SK-N-SH treated with all-trans-retinoic acid at 6 μM for 48 hours (cell line): ENCODE measurements around the gene ACBD5.

Source experiments
- ARNTL ChIP-seq: fragments of 450-650 bp; formaldehyde crosslinking; IDR thresholded peaks from 2 replicates; pipeline ENCODE4 v1.5.0; 2020; ENCODE audit warnings: low read depth, mild to moderate bottlenecking, moderate library complexity, borderline replicate concordance
- ESRRG ChIP-seq: fragments of 250-450 bp; sonication (Bioruptor Pico); IDR thresholded peaks from 2 replicates; pipeline ENCODE4 v1.6.1; 2021; ENCODE audit warnings: mild to moderate bottlenecking
- ZC3H10 ChIP-seq: fragments of 250-450 bp; sonication (Bioruptor Pico); IDR thresholded peaks from 2 replicates; pipeline ENCODE4 v1.5.1; 2021; ENCODE audit warnings: mild to moderate bottlenecking, moderate library complexity
- ZFP3 ChIP-seq: fragments of 250-450 bp; sonication (Bioruptor Pico); IDR thresholded peaks from 2 replicates; pipeline ENCODE4 v1.5.0; 2020; ENCODE audit warnings: mild to moderate bottlenecking, moderate library complexity
- TF ChIP-seq, protein P1 (sequence below): fragments of 250-450 bp; sonication (Bioruptor Pico); IDR thresholded peaks from 2 replicates; pipeline ENCODE4 v1.8.0; 2020; ENCODE audit warnings: mild to moderate bottlenecking, moderate library complexity, borderline replicate concordance
- TF ChIP-seq, protein P2 (sequence below): fragments of 250-450 bp; sonication (Bioruptor Pico); IDR thresholded peaks from 2 replicates; pipeline ENCODE4 v1.5.1; 2020; ENCODE audit warnings: low read depth, mild to moderate bottlenecking, moderate library complexity
- TF ChIP-seq, protein P3 (sequence below): fragments of 250-450 bp; sonication (Bioruptor Pico); IDR thresholded peaks from 2 replicates; pipeline ENCODE4 v1.8.0; 2021; ENCODE audit warnings: low read depth, mild to moderate bottlenecking, moderate library complexity, borderline replicate concordance

GRCh38 chr10:27153329-27153728, 87.3 kb downstream of the ACBD5 start:
- TF ChIP-seq, protein P1, sequence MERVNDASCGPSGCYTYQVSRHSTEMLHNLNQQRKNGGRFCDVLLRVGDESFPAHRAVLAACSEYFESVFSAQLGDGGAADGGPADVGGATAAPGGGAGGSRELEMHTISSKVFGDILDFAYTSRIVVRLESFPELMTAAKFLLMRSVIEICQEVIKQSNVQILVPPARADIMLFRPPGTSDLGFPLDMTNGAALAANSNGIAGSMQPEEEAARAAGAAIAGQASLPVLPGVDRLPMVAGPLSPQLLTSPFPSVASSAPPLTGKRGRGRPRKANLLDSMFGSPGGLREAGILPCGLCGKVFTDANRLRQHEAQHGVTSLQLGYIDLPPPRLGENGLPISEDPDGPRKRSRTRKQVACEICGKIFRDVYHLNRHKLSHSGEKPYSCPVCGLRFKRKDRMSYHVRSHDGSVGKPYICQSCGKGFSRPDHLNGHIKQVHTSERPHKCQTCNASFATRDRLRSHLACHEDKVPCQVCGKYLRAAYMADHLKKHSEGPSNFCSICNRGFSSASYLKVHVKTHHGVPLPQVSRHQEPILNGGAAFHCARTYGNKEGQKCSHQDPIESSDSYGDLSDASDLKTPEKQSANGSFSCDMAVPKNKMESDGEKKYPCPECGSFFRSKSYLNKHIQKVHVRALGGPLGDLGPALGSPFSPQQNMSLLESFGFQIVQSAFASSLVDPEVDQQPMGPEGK (CRISPR knock-in tag): no peak
- TF ChIP-seq ZC3H10 (CRISPR knock-in tag): no peak
- TF ChIP-seq, protein P2, sequence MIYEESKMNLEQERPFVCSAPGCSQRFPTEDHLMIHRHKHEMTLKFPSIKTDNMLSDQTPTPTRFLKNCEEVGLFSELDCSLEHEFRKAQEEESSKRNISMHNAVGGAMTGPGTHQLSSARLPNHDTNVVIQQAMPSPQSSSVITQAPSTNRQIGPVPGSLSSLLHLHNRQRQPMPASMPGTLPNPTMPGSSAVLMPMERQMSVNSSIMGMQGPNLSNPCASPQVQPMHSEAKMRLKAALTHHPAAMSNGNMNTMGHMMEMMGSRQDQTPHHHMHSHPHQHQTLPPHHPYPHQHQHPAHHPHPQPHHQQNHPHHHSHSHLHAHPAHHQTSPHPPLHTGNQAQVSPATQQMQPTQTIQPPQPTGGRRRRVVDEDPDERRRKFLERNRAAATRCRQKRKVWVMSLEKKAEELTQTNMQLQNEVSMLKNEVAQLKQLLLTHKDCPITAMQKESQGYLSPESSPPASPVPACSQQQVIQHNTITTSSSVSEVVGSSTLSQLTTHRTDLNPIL: no peak
- no peak for TF ChIP-seq ARNTL (CRISPR knock-in tag)
- TF ChIP-seq ESRRG (CRISPR knock-in tag): no peak
- TF ChIP-seq ZFP3 (CRISPR knock-in tag): no peak
- TF ChIP-seq, protein P3, sequence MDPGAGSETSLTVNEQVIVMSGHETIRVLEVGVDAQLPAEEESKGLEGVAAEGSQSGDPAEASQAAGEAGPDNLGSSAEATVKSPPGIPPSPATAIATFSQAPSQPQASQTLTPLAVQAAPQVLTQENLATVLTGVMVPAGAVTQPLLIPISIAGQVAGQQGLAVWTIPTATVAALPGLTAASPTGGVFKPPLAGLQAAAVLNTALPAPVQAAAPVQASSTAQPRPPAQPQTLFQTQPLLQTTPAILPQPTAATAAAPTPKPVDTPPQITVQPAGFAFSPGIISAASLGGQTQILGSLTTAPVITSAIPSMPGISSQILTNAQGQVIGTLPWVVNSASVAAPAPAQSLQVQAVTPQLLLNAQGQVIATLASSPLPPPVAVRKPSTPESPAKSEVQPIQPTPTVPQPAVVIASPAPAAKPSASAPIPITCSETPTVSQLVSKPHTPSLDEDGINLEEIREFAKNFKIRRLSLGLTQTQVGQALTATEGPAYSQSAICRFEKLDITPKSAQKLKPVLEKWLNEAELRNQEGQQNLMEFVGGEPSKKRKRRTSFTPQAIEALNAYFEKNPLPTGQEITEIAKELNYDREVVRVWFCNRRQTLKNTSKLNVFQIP (CRISPR knock-in tag): no peak
